Left lobe of liver (tissue), 2 donors: ENCODE data around the gene MRRF. TPM values are rescaled to one million over a fixed set of nuclear protein-coding genes. Genes with fewer than 3 reads are reported as not detected.
"Not testable (repeated sequence)": the region's sequence is repeated elsewhere in the genome, so short reads cannot be mapped to it uniquely, and the experiment has no call there.

Source experiments
- ATAC-seq: fragments of 200-7000 bp; cut with Tn5 transposase; one replicate; pipeline ENCODE4 v1.9.1; 2020; ENCODE audit warnings: mild to moderate bottlenecking, moderate library complexity
- DNase-seq: peaks from one replicate; pipeline ENCODE4 v3.0.0-alpha.2; 2020; ENCODE audit warnings: low spot score
- total RNA-seq: library from RNA; stranded (reverse); gene quantifications from one replicate; pipeline ENCODE4 v1.2.1, GENCODE V29; 2021
- donor health status: DM: no; HTN: no; CAD: no; lungs with moderate emphysema.
- donor health status: DM: no; HTN: yes; CAD: no.

MRRF gene
- total RNA-seq, 1 donor from 2014 or later: 16.3 TPM

GRCh38 chr9:122274055-122274454 lies 9.4 kb downstream of the MRRF start:
- ATAC-seq (no peak), DNase-seq (no peak)

- DNase-seq: no peak
- no peak for ATAC-seq
Measured at GRCh38 chr9:122276096-122276495, 11.4 kb downstream of the MRRF start.

GRCh38 chr9:122277285-122277897 lies 12.7 kb downstream of the MRRF start:
- ATAC-seq (no peak), DNase-seq (no peak)

- no peak for ATAC-seq
- no peak for DNase-seq
Measured at GRCh38 chr9:122281368-122281767, 16.7 kb downstream of the MRRF start.

GRCh38 chr9:122286764-122287163 lies 22.1 kb downstream of the MRRF start:
- no peak for ATAC-seq
- DNase-seq: no peak

GRCh38 chr9:122287214-122287720 lies 22.6 kb downstream of the MRRF start:
- ATAC-seq (no peak), DNase-seq (no peak)

GRCh38 chr9:122291458-122291857 lies 26.8 kb downstream of the MRRF start:
- ATAC-seq (peak; percentile 92), DNase-seq (peak; percentile 55)

GRCh38 chr9:122294531-122294930 lies 29.8 kb downstream of the MRRF start:
- DNase-seq (no peak), ATAC-seq (no peak)

- DNase-seq (no peak), ATAC-seq (no peak)
Measured at GRCh38 chr9:122297512-122297911, 32.8 kb downstream of the MRRF start.

GRCh38 chr9:122302237-122303093 lies 37.8 kb downstream of the MRRF start:
- ATAC-seq: no peak
- DNase-seq: no peak

GRCh38 chr9:122307061-122307460 lies 42.4 kb downstream of the MRRF start:
- DNase-seq: no peak
- peak; percentile 17 for ATAC-seq

- DNase-seq (no peak), ATAC-seq (peak; percentile 55)
Measured at GRCh38 chr9:122307925-122308324, 43.2 kb downstream of the MRRF start.

GRCh38 chr9:122309861-122310260 lies 45.2 kb downstream of the MRRF start:
- no peak for ATAC-seq
- no peak for DNase-seq

GRCh38 chr9:122314165-122314564 lies 49.5 kb downstream of the MRRF start:
- ATAC-seq: no peak
- DNase-seq: no peak

- DNase-seq (no peak), ATAC-seq (no peak)
Measured at GRCh38 chr9:122315534-122315933, 50.9 kb downstream of the MRRF start.

GRCh38 chr9:122318284-122318683 lies 53.6 kb downstream of the MRRF start:
- no peak for DNase-seq

GRCh38 chr9:122320413-122320881 lies 55.8 kb downstream of the MRRF start:
- DNase-seq: no peak
- no peak for ATAC-seq

More at GRCh38 chr9:122318284-122318683, 53.6 kb downstream of the MRRF start:
- ATAC-seq: peak; percentile 87

GRCh38 chr9:122322553-122322952 lies 57.9 kb downstream of the MRRF start:
- no peak for DNase-seq
- peak; percentile 11 for ATAC-seq

- DNase-seq: not testable (repeated sequence)
- ATAC-seq: peak; percentile 70
Measured at GRCh38 chr9:122324665-122325064, 60.0 kb downstream of the MRRF start.

GRCh38 chr9:122325124-122325523 lies 60.4 kb downstream of the MRRF start:
- ATAC-seq (peak; percentile 88), DNase-seq (no peak)

GRCh38 chr9:122327175-122327574 lies 62.5 kb downstream of the MRRF start:
- DNase-seq: no peak
- no peak for ATAC-seq

- no peak for ATAC-seq
- no peak for DNase-seq
Measured at GRCh38 chr9:122329597-122329996, 64.9 kb downstream of the MRRF start.
